Sciatic nerve (tissue), 2 donors: Measurements from ENCODE around the gene UACA. TPM values are rescaled to one million over a fixed set of nuclear protein-coding genes. Genes with fewer than 3 reads are reported as not detected.
"Not testable (repeated sequence)": the region's sequence is repeated elsewhere in the genome, so short reads cannot be mapped to it uniquely, and the experiment has no call there.

Experiments used
- ATAC-seq: fragments of 200-7000 bp; cut with Tn5 transposase; one replicate; pipeline ENCODE4 v1.9.1; 2020; ENCODE audit warnings: mild to moderate bottlenecking, moderate library complexity
- DNase-seq: peaks from one replicate; pipeline ENCODE4 v3.0.0-alpha.2; 2020; ENCODE audit warnings: low spot score
- intact Hi-C: fragments of 100-400 bp; cut with DNase I; formaldehyde crosslinking; loops from one replicate; pipeline ENCODE4 v1.14.2; 2022
- total RNA-seq: library from RNA; stranded (reverse); fragmentation: NEBNext Ultra II Directional; extraction: Animal tissue kit (Norgen Biotek cat#: 25700); gene quantifications from one replicate; pipeline ENCODE4 v1.2.1, GENCODE V29; 2021
- donor health status: DM: no; HTN: no; CAD: no.
- donor health status: DM: no; HTN: no; CAD: no.

Gene UACA
- total RNA-seq, 1 donor from 2014 or later = 251 TPM

DNA sequence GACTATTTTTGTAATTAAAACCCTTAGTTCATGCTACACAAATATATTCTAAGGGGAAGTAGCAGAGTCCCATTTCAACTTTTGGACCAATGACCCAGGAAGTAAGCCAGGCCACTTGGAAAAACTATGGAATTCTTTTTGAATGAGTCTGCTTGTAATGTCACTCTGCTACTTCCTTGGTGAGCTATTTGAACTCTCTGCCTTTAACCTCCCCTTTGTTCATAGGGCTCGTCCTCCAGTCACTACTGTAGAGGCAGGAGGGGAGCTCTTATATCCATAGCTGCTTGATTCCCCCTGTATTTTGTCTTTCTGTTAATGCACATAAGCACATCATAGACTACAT is 119.6 kb downstream of the UACA start:
- ATAC-seq = no peak
- intact Hi-C loops = no loop called here

DNA sequence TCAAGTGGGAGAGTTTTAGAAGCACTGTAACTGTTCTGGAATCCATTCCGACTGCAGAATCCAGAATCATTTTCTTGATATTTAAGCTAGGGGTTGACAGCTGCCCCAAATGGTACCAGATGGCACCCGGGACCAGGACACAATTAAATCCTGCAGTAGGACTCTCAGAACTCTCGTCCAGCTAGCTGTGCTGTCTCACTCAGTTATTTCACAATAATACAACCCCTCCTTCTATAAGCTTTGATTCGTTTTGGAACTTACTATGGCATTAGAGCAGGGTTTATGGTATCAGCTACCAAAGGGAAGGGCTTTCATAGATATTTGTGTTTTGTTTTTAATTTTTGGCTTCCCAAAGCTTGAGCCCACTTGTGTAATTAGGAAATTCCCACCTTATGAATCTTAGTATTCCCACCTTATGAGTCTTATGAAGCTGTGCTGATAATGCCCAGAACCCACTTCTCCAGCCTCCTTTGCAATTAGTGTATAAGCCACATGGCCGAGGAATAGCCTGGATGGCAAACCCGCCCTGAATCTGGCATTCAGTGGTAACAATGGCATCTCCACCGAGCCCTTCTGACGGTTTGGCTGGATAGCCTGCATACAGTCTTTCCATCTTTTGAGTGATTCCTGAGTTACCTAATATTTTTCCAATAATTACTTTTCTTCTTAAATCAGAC is 120.1 kb downstream of the UACA start:
- intact Hi-C loops = no loop called here
- ATAC-seq (no peak), DNase-seq (no peak)

More for the DNA sequence above, 119.6 kb downstream of the UACA start:
- DNase-seq = no peak

DNA sequence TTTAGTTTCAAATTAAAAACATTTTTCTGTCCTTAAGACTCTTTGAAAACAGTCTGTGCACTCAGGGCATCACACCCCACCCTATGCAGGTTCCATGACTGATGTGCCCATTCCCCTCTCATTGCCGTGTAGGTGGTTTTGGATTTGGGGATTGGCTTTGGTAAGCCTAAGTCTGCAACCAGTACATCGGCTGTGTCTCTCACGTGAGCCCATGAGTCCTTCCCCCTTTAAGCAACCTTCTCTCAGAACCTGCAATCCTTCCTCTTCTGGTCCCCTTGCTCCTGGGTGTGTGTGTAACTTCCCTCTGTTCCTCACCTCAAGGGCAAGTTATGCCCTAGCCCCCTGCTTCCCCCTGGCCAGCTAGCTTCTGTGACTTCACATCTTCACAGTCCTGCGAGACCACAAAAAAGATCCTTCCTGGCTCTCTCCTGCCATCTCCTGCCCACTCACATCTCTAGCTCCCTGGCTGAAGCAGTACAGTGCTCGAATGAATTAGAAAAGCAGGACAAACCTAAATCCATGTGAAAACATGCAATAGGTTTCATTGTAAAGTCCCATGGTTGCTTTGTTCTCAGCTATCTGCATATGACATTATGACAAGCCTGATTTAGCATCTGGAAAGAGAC is 126.7 kb downstream of the UACA start:
- DNase-seq (no peak), ATAC-seq (no peak)
- intact Hi-C loops = no loop called here

DNA sequence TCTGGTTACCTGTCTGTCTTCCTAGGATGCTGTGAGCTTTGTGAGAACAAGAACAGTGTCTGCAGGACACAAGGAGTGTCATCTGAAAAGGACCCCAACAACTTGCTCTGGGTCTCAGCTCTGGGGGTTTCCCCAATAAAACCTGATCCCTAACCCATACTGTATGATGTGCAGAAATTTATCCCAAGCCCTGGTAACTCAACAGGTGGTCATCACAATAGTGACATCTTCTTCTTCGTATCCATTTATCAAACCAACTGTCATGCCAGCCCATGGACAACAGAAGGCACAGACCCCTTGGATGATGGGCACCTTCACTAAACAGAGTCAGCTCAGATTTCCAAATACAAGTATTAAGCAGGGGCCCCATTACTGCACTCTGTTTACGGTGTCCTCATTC is 127.5 kb downstream of the UACA start:
- intact Hi-C loops = no loop called here
- no peak for DNase-seq
- no peak for ATAC-seq

DNA sequence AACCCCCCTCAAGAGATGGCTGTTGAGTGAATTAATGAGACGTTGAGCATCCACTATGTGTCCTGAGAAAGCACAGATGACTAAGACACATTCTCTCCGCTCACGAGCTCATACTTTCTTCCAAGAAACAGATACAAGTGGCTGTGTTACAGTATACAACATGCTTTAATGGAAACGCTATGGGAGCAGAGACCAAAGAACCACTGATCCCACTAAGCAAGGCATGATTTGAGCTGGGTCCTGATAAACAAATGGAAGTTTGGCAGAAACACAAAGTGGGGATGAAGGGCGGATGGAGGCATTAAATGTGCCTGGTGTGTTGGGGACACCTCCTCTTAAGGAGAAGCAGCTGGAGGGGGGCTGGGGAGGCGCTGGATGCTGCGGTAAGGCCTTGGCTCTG is 129.4 kb downstream of the UACA start:
- ATAC-seq (no peak), DNase-seq (no peak)
- intact Hi-C loops = no loop called here

DNA sequence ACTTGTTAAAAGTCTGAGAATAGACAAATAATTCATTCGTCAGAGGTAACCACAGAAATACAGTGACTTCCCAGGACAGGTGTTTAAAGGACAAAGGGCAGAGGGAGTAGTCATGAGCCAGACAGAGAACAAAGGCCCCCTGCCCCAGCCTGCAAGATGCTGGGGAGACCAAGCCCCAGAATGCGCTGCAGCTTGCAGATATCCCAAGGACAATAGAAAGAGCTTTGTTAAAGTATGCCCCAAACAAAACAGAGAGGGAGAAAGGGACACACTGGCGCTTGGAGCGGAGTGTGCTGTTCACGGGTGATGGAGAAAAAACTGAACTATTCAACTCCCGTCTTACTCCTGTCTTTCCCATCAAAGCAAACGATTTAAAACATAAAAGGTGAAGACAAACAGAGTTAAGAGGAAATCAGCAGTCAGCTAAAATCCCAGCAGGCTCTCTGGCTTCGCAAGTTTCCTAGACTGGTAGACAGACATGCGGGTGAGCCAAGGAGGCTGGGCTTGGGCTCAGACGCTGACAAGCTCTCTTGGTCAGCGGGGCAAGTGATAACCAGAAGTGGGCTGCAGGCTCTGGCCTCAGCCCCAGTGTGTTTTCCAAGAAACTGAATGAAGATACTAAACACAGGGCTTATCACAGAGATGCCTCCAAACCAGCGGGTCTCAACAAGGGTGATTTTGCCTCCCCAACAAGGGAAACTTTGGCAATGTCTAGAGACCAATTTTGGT is 130.1 kb downstream of the UACA start:
- DNase-seq (no peak), ATAC-seq (no peak)
- intact Hi-C loops = no loop called here

DNA sequence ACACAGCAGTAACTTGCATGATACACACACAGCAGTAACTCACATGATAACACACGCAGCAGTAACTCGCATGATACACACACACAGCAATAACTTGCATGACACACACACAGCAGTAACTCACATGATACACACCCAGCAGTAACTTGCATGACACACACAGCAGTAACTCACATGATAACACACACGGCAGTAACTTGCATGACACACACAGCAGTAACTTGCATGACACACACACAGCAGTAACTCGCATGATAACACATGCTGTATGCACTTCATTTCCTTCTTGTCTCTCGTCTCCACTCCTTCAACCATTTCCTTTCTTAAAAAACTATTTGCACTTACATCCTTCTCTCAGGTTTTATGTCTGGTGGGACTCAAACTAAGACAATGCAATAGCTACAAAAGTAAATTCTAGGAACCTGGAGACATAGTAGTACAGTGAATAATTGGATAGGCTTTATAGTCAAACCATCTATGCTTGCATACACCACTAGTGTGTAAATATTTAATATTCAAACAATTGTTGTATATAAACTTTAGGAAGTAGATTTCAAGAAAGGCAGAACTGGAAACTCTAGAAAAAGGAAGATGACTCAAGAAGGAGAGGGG is 130.8 kb downstream of the UACA start:
- DNase-seq (no peak), ATAC-seq (no peak)
- intact Hi-C loops = no loop called here

DNA sequence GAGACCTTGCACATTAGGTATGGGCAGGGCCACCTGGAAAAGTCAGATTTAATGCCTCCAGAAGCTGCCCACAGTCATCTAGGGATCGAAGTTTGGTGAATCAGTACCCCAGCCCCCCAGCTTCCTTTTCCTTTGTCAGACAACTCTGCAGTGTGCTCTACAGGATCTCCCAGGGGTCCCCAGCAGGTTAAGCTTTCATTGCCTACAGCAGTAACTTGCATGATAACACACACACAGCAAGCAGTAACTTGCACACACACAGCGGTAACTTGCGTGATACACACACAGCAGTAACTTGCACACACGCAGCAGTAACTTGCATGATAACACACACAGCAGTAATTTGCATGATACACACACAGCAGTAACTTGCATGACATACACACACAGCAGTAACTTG is 131.3 kb downstream of the UACA start:
- DNase-seq (no peak), ATAC-seq (no peak)
- intact Hi-C loops = no loop called here

DNA sequence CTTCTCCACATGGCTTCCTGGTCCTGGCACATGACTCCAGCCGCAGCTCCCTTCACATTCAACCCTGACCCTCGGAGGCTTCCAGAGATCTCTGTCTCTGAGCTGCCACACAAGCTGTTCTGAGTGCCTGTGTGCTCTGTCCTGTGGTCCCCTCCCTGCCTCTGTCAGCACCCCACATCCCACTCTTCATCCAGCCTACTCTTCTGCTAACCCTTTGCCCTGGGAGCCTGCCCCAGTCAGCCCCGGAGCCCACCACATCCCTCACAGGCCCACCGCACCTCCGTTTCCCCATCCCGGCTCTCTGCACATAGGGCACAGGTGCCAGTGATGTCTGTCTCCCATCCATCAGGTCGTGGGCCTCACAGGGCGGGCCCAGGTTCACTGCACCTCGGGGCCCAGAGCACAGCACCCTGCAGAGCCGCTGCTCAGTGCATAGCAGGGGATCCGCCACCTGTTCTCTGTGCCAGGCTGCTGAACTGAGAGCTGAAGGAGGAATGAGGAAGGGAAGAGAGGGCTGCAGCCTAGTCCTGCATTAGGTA is 133.6 kb downstream of the UACA start:
- no peak for ATAC-seq
- intact Hi-C loops = no loop called here
- DNase-seq = no peak

DNA sequence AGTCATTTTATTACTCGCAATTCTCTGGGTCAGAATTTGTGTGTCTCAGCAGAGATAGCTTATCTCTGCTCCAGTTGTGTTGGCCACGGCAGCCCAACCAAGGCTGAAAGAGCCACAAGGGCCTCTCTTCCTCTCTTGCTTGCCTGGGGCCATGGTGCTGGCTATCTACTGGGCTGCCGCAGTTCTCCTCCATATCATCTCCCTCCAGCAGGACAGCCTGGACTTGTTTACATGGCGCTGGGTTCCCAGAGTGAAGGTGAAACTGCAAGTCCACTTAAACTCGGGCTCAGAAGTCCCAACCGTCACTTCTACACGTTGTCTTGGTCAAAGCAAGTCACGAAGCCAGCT is 134.8 kb downstream of the UACA start:
- intact Hi-C loops = no loop called here
- ATAC-seq (peak; percentile 5), DNase-seq (no peak)

DNA sequence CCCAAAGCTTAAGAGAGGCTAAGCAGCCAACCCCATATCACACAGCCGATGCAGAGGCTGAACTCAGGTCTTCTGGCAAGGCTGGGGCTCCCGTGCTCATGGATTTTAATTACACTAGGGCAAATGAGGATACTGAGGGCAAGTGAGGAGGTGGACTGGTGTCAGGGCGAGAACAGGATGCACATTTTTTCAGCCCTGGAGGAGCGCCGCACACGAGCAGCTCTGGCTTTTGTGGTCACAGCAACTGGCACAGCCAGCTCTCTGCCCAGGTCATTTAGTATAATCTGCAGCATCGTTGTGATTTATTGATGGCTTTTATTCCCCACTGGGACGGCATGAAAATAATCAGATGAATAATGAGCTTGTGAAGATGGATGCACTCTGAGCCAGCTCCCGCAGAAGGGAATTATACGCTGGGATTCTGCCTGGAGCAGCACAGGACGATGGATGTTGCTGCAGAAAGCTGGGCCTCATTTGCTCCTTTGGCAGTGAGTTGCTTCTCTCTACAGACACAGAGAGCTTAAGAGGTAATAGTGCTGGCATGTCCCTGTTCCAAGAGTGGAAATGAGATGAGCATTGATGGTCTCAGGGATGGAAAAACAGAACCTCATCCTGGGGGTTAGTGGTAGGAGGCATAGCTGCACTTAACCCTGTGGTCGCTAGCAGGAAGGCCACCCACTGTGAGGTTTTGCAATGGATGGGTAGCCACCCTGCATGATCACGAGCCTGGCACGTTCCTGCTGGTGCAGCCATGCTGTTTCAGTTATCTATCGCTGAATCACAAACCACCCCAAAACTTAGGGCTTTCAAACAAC is 135.4 kb downstream of the UACA start:
- ATAC-seq (peak; percentile 85), DNase-seq (no peak)
- intact Hi-C loops = no loop called here

DNA sequence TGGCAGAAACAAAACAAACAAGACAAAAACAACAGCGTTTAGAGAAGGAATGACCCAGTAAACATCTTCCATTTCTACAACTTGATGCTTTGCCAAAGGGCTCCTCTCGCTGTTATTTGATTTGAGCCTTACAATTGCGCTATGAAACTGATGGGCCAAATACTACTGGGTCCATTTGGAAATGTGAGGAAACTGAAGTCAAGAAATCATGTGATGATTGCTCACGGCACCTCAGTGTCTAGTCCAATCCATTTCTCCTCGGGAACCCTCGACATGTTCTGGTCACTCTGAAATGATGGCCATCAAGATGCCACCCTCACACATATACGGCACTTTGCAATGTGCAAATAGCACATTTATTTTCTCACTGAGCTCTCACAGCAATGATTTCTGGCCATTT is 136.0 kb downstream of the UACA start:
- ATAC-seq = peak; percentile 72
- DNase-seq = no peak
- intact Hi-C loops = no loop called here

DNA sequence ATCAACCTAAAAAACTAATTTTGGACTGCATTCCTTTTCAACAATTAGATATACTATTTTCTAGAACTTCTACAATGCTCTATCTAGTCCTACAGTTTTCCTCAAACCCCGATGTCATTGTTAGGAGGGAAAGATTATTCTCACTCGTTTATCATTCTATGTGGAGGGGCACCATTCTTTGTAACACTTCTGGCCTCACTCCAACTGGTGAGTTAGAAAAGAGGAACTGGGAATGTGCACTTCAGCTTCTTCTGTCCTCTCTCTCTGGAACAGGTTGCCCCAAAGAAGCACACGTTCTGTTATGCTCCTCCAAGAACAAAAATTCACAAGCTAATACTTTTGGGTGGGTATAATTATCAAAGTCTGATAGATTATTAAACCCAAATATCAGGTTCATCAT is 137.9 kb downstream of the UACA start:
- DNase-seq = no peak
- intact Hi-C loops = no loop called here
- no peak for ATAC-seq

DNA sequence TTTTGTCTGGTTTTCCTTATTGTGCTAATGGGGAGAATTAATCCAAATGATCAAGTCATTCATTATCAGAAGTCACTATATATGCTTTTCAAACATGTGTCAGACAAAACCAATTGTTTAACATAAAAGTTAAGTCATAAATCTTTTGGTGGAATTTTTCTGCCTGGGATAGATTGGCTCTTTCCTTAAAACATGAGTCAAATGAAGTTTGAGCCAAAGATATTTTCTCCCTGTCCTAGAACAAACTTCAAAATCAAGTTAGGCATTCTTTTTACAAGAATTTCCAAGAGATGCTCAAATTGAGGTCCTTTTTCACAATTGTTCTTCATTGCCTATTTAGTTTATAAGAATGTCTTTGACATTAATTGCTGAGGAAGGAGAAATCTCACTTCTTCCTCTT is 138.3 kb downstream of the UACA start:
- no peak for ATAC-seq
- DNase-seq = no peak

DNA sequence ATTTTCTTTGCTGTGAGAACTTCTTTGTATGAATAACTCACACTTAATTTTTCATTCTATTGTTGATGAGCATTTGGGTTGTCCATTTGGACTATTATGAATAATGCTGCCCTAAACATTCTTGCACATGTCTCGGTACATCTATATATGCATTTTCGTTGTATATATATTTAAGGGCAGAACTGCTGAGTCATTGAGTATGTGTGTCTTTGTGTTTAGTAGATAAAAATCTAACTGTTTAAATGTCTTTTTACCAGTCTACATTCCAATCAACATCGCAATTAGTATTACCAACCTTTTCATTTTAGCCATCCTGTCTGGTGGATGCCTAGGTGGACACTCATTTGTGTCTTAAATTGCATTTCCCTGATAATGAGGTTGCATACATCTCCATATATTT is 144.4 kb downstream of the UACA start:
- no peak for ATAC-seq
- intact Hi-C loops = no loop called here
- DNase-seq = no peak

More for the DNA sequence above, 138.3 kb downstream of the UACA start:
- intact Hi-C loops = no loop called here

DNA sequence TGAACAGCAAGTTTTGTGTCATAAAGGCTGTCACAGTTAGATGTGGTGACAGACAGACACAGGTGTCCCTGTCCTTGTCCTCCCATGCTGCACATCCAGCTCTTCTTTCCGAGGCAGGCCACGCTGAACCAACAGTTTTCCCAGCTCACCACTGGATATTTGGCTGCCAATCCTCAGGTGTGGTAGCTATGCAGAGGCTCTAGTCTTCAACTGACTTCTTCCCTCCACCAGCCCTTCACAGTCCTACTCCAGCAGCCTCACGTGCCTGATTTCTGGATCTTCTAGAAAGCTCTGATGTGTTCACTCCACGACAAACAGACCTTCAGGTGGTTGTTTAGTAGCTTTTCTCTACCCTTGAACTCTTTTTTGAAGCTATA is 145.5 kb downstream of the UACA start:
- ATAC-seq (no peak), DNase-seq (no peak)
- intact Hi-C loops = no loop called here

DNA sequence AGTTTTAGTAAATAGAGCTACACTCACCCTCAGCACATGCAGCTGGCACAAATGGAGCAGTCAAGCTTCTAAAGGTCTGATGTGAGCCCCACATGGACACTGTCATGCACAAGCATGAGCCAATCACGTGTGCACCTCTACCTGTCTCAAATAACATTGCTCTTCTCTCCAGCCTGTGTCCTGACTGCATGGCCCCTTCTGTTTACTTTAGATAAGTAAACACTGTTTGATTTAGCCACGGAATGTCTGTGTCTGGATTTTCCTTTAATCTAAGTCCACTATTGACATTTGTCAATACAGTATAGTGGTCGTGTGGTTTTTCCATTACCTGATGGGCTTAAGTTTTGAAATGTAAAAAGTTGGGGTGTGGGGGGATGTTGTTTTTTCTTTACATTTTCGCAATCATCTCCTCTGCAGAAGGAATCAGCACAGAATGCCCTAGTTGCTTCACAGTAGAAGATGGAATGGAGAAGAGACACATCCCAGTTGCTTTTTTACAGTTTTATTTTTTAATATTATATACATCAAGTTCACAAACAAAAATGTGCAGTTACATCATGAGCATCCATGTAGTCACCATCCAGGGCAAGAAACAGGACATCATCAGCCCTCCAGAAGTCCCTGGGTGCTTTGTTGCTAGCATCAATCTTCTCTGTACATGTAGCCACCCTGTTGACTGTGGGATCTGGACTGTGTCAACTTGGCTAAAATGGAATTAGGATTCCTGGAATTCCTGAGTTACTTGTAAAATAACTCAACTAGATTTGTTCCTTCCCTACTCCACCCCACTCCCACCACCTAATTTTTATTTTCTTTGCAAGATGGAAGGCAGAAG is 146.1 kb downstream of the UACA start:
- no peak for DNase-seq
- ATAC-seq = no peak
- intact Hi-C loops = no loop called here

DNA sequence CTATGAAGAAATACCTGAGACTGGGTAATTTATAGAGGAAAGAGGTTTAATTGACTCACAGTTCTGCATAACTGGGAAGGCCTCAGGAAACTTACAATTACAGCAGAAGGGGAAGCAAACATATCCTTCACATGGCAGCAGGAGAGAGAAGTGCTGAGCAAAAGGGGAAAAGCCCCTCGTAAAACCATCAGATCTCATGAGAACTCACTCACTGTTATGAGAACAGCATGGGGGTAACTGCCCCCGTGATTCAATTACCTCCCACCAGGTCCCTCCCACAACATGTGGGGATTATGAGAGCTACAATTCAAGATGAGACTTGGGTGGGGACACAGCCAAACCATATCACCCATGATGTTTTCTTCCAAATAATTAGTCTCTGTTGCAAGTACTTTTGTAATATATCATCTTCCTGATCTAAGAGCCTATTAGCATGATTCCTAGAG is 147.0 kb downstream of the UACA start:
- ATAC-seq, DNase-seq: not testable (repeated sequence)

More for the DNA sequence above, 147.0 kb downstream of the UACA start:
- intact Hi-C loops = not testable (repeated sequence)
